GM23338 (cell line): ENCODE results near the gene FBXO22. TPM values are rescaled to one million over a fixed set of nuclear protein-coding genes. Genes with fewer than 3 reads are reported as not detected.

ENCODE experiments used
- ATAC-seq: fragments of 200-7000 bp; cut with Tn5 transposase; 3 replicates; pipeline ENCODE4 v1.9.1; 2020
- DNase-seq: peaks from one replicate; pipeline ENCODE4 v3.0.0-alpha.2; 2015; ENCODE audit warnings: low spot score
- H2AFZ ChIP-seq: fragments of 200-600 bp; sonication (generic); 2 replicates; pipeline ENCODE4 v1.8.0; 2016; ENCODE audit warnings: antibody characterized with exemption, mild to moderate bottlenecking, moderate library complexity
- H3F3A ChIP-seq: fragments of 200-600 bp; sonication (generic); replicated peaks from 2 replicates; pipeline ENCODE4 v1.8.0; 2017; ENCODE audit warnings: antibody characterized with exemption, mixed run types, low read depth
- H3K27ac ChIP-seq: fragments of 200-600 bp; sonication (generic); 2 replicates; pipeline ENCODE4 v1.6.1; 2016; ENCODE audit warnings: low read depth
- H3K27me3 ChIP-seq: fragments of 200-600 bp; sonication (generic); 2 replicates; pipeline ENCODE4 v1.8.0; 2016; ENCODE audit warnings: mild to moderate bottlenecking, mixed run types, moderate library complexity; ENCODE audit not compliant: insufficient read depth
- H3K36me3 ChIP-seq: fragments of 200-600 bp; sonication (generic); 2 replicates; pipeline ENCODE4 v1.8.0; 2016; ENCODE audit warnings: mild to moderate bottlenecking; ENCODE audit not compliant: insufficient read depth
- H3K4me1 ChIP-seq: fragments of 200-600 bp; sonication (generic); 2 replicates; pipeline ENCODE4 v1.8.0; 2016; ENCODE audit warnings: mild to moderate bottlenecking, moderate library complexity; ENCODE audit not compliant: insufficient read depth
- H3K4me2 ChIP-seq: fragments of 200-600 bp; sonication (generic); 2 replicates; pipeline ENCODE4 v1.7.1; 2017; ENCODE audit warnings: mixed run types
- H3K4me3 ChIP-seq: fragments of 200-600 bp; sonication (generic); 2 replicates; pipeline ENCODE4 v1.6.1; 2016; ENCODE audit warnings: mixed run types
- H3K79me2 ChIP-seq: fragments of 200-600 bp; sonication (generic); replicated peaks from 2 replicates; pipeline ENCODE4 v1.8.0; 2017; ENCODE audit warnings: mild to moderate bottlenecking; ENCODE audit not compliant: insufficient read depth
- H3K9me2 ChIP-seq: fragments of 200-600 bp; sonication (generic); 2 replicates; pipeline ENCODE4 v1.8.0; 2017; ENCODE audit not compliant: insufficient read depth
- H4K20me1 ChIP-seq: fragments of 200-600 bp; sonication (generic); replicated peaks from 2 replicates; pipeline ENCODE4 v1.8.0; 2017; ENCODE audit warnings: mild to moderate bottlenecking; ENCODE audit not compliant: insufficient read depth
- H3K27ac Mint-ChIP-seq: 2 replicates; pipeline ENCODE4 v1.8.0; 2020; ENCODE audit warnings: inconsistent platforms, mild to moderate bottlenecking, moderate library complexity, mixed read lengths
- H3K27me3 Mint-ChIP-seq: 3 replicates; pipeline ENCODE4 v1.8.0; 2022; ENCODE audit warnings: low read depth, mild to moderate bottlenecking, moderate library complexity, mixed read lengths, inconsistent platforms; ENCODE audit not compliant: insufficient read depth, poor library complexity
- H3K36me3 Mint-ChIP-seq: 3 replicates; pipeline ENCODE4 v1.8.0; 2021; ENCODE audit warnings: low read depth, mild to moderate bottlenecking, inconsistent platforms, moderate library complexity, mixed read lengths
- H3K4me1 Mint-ChIP-seq: 3 replicates; pipeline ENCODE4 v1.8.0; 2020; ENCODE audit warnings: mild to moderate bottlenecking, inconsistent platforms, mixed read lengths
- H3K4me3 Mint-ChIP-seq: 3 replicates; pipeline ENCODE4 v1.8.0; 2021; ENCODE audit warnings: moderate library complexity, mild to moderate bottlenecking, inconsistent platforms, mixed read lengths
- H3K9me3 Mint-ChIP-seq: 3 replicates; pipeline ENCODE4 v1.8.0; 2020; ENCODE audit warnings: moderate library complexity, mild to moderate bottlenecking, inconsistent platforms, mixed read lengths
- CREB1 ChIP-seq: fragments of 250-450 bp; sonication (Bioruptor Pico); IDR thresholded peaks from 2 replicates; pipeline ENCODE4 v1.5.0; 2020; ENCODE audit warnings: low read depth, mild to moderate bottlenecking, moderate library complexity
- EZH2phosphoT487 ChIP-seq: fragments of 200-600 bp; sonication (generic); IDR thresholded peaks from one replicate; pipeline ENCODE4 v1.8.1; 2018; ENCODE audit warnings: antibody characterized with exemption; ENCODE audit not compliant: unreplicated experiment
- NANOG ChIP-seq: IDR thresholded peaks from 2 replicates; pipeline ENCODE4 v1.6.1; 2016; ENCODE audit warnings: antibody characterized with exemption, borderline replicate concordance
- POLR2AphosphoS5 ChIP-seq: IDR thresholded peaks from 2 replicates; pipeline ENCODE4 v1.6.1; 2016; ENCODE audit warnings: antibody characterized with exemption, low read depth
- polyA plus RNA-seq: library from polyadenylated mRNA; unstranded; fragments of >200 nt; fragmentation: Nextera tagmentation; extraction: Ambion mirVana; gene quantifications from 2 replicates; pipeline ENCODE4 v1.2.1, GENCODE V29; 2016
- total RNA-seq: library from RNA; depleted of rRNA; stranded (reverse); fragments of >200 nt; shearing (Covaris generic); gene quantifications from 2 replicates; pipeline ENCODE4 v1.2.3, GENCODE V29; 2014
- TF ChIP-seq, protein P1 (sequence below): IDR thresholded peaks from 2 replicates; pipeline ENCODE4 v1.6.1; 2016; ENCODE audit warnings: antibody characterized with exemption
- TF ChIP-seq, protein P2 (sequence below): fragments of 250-450 bp; sonication (Bioruptor Pico); IDR thresholded peaks from 2 replicates; pipeline ENCODE4 v1.5.0; 2020; ENCODE audit warnings: mild to moderate bottlenecking, moderate library complexity
- TF ChIP-seq, protein P3 (sequence below): IDR thresholded peaks from one replicate; pipeline ENCODE4 v1.6.1; 2018; ENCODE audit warnings: antibody characterized with exemption; ENCODE audit not compliant: unreplicated experiment

Gene FBXO22
- total and polyA plus RNA-seq, 2 experiments from 2014 or later = 79.8 to 94.5 TPM

DNA sequence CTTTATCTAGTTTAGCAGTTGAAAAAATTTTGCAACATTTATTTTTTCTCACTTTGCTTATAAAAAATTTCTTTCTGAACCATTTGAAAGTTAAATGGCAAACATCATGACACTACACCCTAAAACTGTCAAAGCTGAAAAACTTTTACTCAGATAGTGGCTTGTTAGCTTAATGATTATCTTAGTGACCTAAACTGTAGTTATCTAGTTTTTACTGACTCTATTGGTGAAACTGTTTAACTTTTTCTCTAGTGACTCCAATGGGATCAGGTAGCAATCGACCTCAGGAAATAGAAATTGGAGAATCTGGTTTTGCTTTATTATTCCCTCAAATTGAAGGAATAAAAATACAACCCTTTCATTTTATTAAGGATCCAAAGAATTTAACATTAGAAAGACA lies 13.3 kb downstream of the FBXO22 start:
- Histone ChIP-seq H3K4me2 (no peak overlapping the region), H3K79me2 (peaks cover 69% of the 10 kb centered on the region), H2AFZ (no peak overlapping the region), H3K9me2 (no peaks in the 10 kb centered on the region), H3K36me3 (peaks cover 36% of the 10 kb centered on the region), H3K27ac (no peak overlapping the region), H3K4me1 (no peaks in the 10 kb centered on the region), H3K27me3 (no peaks in the 10 kb centered on the region), H4K20me1 (peaks cover 32% of the 10 kb centered on the region), H3K4me3 (no peak overlapping the region), H3F3A (no peaks in the 10 kb centered on the region)
- no peak overlapping the region for H3K27ac Mint-ChIP-seq
- TF ChIP-seq, protein P1, sequence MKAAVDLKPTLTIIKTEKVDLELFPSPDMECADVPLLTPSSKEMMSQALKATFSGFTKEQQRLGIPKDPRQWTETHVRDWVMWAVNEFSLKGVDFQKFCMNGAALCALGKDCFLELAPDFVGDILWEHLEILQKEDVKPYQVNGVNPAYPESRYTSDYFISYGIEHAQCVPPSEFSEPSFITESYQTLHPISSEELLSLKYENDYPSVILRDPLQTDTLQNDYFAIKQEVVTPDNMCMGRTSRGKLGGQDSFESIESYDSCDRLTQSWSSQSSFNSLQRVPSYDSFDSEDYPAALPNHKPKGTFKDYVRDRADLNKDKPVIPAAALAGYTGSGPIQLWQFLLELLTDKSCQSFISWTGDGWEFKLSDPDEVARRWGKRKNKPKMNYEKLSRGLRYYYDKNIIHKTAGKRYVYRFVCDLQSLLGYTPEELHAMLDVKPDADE = no peak
- TF ChIP-seq, protein P2, sequence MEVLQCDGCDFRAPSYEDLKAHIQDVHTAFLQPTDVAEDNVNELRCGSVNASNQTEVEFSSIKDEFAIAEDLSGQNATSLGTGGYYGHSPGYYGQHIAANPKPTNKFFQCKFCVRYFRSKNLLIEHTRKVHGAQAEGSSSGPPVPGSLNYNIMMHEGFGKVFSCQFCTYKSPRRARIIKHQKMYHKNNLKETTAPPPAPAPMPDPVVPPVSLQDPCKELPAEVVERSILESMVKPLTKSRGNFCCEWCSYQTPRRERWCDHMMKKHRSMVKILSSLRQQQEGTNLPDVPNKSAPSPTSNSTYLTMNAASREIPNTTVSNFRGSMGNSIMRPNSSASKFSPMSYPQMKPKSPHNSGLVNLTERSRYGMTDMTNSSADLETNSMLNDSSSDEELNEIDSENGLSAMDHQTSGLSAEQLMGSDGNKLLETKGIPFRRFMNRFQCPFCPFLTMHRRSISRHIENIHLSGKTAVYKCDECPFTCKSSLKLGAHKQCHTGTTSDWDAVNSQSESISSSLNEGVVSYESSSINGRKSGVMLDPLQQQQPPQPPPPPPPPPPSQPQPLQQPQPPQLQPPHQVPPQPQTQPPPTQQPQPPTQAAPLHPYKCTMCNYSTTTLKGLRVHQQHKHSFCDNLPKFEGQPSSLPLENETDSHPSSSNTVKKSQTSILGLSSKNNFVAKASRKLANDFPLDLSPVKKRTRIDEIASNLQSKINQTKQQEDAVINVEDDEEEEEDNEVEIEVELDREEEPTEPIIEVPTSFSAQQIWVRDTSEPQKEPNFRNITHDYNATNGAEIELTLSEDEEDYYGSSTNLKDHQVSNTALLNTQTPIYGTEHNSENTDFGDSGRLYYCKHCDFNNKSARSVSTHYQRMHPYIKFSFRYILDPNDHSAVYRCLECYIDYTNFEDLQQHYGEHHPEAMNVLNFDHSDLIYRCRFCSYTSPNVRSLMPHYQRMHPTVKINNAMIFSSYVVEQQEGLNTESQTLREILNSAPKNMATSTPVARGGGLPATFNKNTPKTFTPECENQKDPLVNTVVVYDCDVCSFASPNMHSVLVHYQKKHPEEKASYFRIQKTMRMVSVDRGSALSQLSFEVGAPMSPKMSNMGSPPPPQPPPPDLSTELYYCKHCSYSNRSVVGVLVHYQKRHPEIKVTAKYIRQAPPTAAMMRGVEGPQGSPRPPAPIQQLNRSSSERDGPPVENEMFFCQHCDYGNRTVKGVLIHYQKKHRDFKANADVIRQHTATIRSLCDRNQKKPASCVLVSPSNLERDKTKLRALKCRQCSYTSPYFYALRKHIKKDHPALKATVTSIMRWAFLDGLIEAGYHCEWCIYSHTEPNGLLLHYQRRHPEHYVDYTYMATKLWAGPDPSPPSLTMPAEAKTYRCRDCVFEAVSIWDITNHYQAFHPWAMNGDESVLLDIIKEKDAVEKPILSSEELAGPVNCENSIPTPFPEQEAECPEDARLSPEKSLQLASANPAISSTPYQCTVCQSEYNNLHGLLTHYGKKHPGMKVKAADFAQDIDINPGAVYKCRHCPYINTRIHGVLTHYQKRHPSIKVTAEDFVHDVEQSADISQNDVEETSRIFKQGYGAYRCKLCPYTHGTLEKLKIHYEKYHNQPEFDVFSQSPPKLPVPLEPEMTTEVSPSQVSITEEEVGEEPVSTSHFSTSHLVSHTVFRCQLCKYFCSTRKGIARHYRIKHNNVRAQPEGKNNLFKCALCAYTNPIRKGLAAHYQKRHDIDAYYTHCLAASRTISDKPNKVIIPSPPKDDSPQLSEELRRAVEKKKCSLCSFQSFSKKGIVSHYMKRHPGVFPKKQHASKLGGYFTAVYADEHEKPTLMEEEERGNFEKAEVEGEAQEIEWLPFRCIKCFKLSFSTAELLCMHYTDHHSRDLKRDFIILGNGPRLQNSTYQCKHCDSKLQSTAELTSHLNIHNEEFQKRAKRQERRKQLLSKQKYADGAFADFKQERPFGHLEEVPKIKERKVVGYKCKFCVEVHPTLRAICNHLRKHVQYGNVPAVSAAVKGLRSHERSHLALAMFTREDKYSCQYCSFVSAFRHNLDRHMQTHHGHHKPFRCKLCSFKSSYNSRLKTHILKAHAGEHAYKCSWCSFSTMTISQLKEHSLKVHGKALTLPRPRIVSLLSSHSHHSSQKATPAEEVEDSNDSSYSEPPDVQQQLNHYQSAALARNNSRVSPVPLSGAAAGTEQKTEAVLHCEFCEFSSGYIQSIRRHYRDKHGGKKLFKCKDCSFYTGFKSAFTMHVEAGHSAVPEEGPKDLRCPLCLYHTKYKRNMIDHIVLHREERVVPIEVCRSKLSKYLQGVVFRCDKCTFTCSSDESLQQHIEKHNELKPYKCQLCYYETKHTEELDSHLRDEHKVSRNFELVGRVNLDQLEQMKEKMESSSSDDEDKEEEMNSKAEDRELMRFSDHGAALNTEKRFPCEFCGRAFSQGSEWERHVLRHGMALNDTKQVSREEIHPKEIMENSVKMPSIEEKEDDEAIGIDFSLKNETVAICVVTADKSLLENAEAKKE (CRISPR knock-in tag) = no peak
- TF ChIP-seq CREB1 (CRISPR knock-in tag) = no peak
- no peak for TF ChIP-seq NANOG
- TF ChIP-seq POLR2AphosphoS5 = no peak
- TF ChIP-seq, protein P3, sequence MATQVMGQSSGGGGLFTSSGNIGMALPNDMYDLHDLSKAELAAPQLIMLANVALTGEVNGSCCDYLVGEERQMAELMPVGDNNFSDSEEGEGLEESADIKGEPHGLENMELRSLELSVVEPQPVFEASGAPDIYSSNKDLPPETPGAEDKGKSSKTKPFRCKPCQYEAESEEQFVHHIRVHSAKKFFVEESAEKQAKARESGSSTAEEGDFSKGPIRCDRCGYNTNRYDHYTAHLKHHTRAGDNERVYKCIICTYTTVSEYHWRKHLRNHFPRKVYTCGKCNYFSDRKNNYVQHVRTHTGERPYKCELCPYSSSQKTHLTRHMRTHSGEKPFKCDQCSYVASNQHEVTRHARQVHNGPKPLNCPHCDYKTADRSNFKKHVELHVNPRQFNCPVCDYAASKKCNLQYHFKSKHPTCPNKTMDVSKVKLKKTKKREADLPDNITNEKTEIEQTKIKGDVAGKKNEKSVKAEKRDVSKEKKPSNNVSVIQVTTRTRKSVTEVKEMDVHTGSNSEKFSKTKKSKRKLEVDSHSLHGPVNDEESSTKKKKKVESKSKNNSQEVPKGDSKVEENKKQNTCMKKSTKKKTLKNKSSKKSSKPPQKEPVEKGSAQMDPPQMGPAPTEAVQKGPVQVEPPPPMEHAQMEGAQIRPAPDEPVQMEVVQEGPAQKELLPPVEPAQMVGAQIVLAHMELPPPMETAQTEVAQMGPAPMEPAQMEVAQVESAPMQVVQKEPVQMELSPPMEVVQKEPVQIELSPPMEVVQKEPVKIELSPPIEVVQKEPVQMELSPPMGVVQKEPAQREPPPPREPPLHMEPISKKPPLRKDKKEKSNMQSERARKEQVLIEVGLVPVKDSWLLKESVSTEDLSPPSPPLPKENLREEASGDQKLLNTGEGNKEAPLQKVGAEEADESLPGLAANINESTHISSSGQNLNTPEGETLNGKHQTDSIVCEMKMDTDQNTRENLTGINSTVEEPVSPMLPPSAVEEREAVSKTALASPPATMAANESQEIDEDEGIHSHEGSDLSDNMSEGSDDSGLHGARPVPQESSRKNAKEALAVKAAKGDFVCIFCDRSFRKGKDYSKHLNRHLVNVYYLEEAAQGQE = no peak
- no peak for TF ChIP-seq EZH2phosphoT487
- H3K36me3 Mint-ChIP-seq = peaks cover 63% of the 10 kb centered on the region
- no peaks in the 10 kb centered on the region for H3K9me3 Mint-ChIP-seq
- DNase-seq (no peak), ATAC-seq (no peak)
- no peak overlapping the region for H3K4me3 Mint-ChIP-seq
- no peaks in the 10 kb centered on the region for H3K4me1 Mint-ChIP-seq
- H3K27me3 Mint-ChIP-seq = peaks cover 2% of the 10 kb centered on the region
